HEK293 (cell line): Measurements from ENCODE around the gene UGT2B7.
"Not testable (repeated sequence)": the region's sequence is repeated elsewhere in the genome, so short reads cannot be mapped to it uniquely, and the experiment has no call there.

ENCODE experiments used
- CTCF ChIP-seq: fragments of 450-650 bp; formaldehyde crosslinking; IDR thresholded peaks from 2 replicates; pipeline ENCODE4 v1.5.1; 2016; ENCODE audit warnings: missing biosample characterization, missing genetic modification characterization
- REST ChIP-seq: fragments of 450-650 bp; formaldehyde crosslinking; IDR thresholded peaks from 2 replicates; pipeline ENCODE4 v1.5.1; 2016; ENCODE audit warnings: missing biosample characterization, missing genetic modification characterization
- ZBTB1 ChIP-seq: fragments of 450-650 bp; formaldehyde crosslinking; IDR thresholded peaks from 2 replicates; pipeline ENCODE4 v1.5.1; 2016; ENCODE audit warnings: missing biosample characterization, missing genetic modification characterization
- ZBTB10 ChIP-seq: fragments of 450-650 bp; formaldehyde crosslinking; IDR thresholded peaks from 2 replicates; pipeline ENCODE4 v1.5.1; 2016; ENCODE audit warnings: missing biosample characterization, missing genetic modification characterization
- ZNF274 ChIP-seq, 2 experiments: fragments of 200-500 bp in 1 of 2; fragments of 450-650 bp in 1 of 2; sonication (Bioruptor generic) in 1 of 2; formaldehyde crosslinking in 1 of 2; IDR thresholded peaks; 2 replicates each; pipeline versions ENCODE4 v1.5.1 to v1.6.1; 2014 to 2016; ENCODE audit warnings: borderline replicate concordance in 1 of 2, inconsistent platforms in 1 of 2, low read length in 1 of 2, missing biosample characterization in 1 of 2, missing genetic modification characterization in 1 of 2
- ZNF629 ChIP-seq: fragments of 450-650 bp; formaldehyde crosslinking; IDR thresholded peaks from 2 replicates; pipeline ENCODE4 v1.5.1; 2017; ENCODE audit warnings: missing biosample characterization, missing genetic modification characterization
- ZNF837 ChIP-seq: fragments of 450-650 bp; formaldehyde crosslinking; IDR thresholded peaks from 2 replicates; pipeline ENCODE4 v1.5.1; 2016; ENCODE audit warnings: missing biosample characterization, missing genetic modification characterization

- TF ChIP-seq ZBTB1 (tag by site-specific recombination); CTCF (tag by site-specific recombination); ZBTB10 (tag by site-specific recombination); ZNF629 (tag by site-specific recombination); REST (tag by site-specific recombination); ZNF274 (IDR thresholded peaks at IDR 0.05; ENCODE audit: low read length); ZNF274 (tag by site-specific recombination; IDR thresholded peaks at IDR 0.05; ENCODE audit: borderline replicate concordance); ZNF837 (tag by site-specific recombination): not testable (repeated sequence)
Measured at GRCh38 chr4:69102668-69103067, 6.4 kb downstream of the UGT2B7 start.
